Activated effector memory CD4-positive, alpha-beta T cell treated with Interleukin-2 at 50 U/mL for 16 hours (primary cell): ENCODE results near the gene EBI3.
"Not testable (repeated sequence)": the region's sequence is repeated elsewhere in the genome, so short reads cannot be mapped to it uniquely, and the experiment has no call there.

Source experiments
- DNase-seq: peaks from one replicate; pipeline ENCODE4 v3.0.0-alpha.2; 2020

The EBI3 gene

GRCh38 chr19:4200940-4201542 is 28.3 kb upstream of the EBI3 start:
- no peak for DNase-seq

- no peak for DNase-seq
Measured at GRCh38 chr19:4201798-4202197, 27.5 kb upstream of the EBI3 start.

- DNase-seq: no peak
Measured at GRCh38 chr19:4206818-4207484, 22.4 kb upstream of the EBI3 start.

GRCh38 chr19:4208385-4209094 is 20.8 kb upstream of the EBI3 start:
- no peak for DNase-seq

- no peak for DNase-seq
Measured at GRCh38 chr19:4210166-4210731, 19.1 kb upstream of the EBI3 start.

- DNase-seq: no peak
Measured at GRCh38 chr19:4213116-4213515, 16.2 kb upstream of the EBI3 start.

- no peak for DNase-seq
Measured at GRCh38 chr19:4215807-4216206, 13.5 kb upstream of the EBI3 start.

GRCh38 chr19:4216846-4217245 is 12.5 kb upstream of the EBI3 start:
- no peak for DNase-seq

GRCh38 chr19:4217429-4218264 is 11.7 kb upstream of the EBI3 start:
- no peak for DNase-seq

- DNase-seq: not testable (repeated sequence)
Measured at GRCh38 chr19:4218523-4218922, 10.8 kb upstream of the EBI3 start.

- no peak for DNase-seq
Measured at GRCh38 chr19:4220188-4220587, 9.1 kb upstream of the EBI3 start.

GRCh38 chr19:4224470-4224869 is 4.9 kb upstream of the EBI3 start:
- no peak for DNase-seq

- DNase-seq: no peak
Measured at GRCh38 chr19:4225885-4226284, 3.4 kb upstream of the EBI3 start.

GRCh38 chr19:4227771-4228170 is 1.6 kb upstream of the EBI3 start:
- no peak for DNase-seq

GRCh38 chr19:4228765-4229178 is 551 bp upstream of the EBI3 start:
- DNase-seq: no peak

- not testable (repeated sequence) for DNase-seq
Measured at GRCh38 chr19:4230237-4230636, 914 bp downstream of the EBI3 start.

GRCh38 chr19:4231521-4231920 is 2.2 kb downstream of the EBI3 start:
- DNase-seq: not testable (repeated sequence)

- not testable (repeated sequence) for DNase-seq
Measured at GRCh38 chr19:4232139-4232538, 2.8 kb downstream of the EBI3 start.

GRCh38 chr19:4232614-4233281 is 3.4 kb downstream of the EBI3 start:
- DNase-seq: no peak

GRCh38 chr19:4233282-4233853 is 4.0 kb downstream of the EBI3 start:
- peak; percentile 43 for DNase-seq

- DNase-seq: no peak
Measured at GRCh38 chr19:4234142-4234861, 5.0 kb downstream of the EBI3 start.
